ENCODE results near the gene RASAL2. TPM values are rescaled to one million over a fixed set of nuclear protein-coding genes. Genes with fewer than 3 reads are reported as not detected.

RASAL2 gene
- total RNA-seq, 1 experiment from 2014 or later: 31.6 TPM

DNA sequence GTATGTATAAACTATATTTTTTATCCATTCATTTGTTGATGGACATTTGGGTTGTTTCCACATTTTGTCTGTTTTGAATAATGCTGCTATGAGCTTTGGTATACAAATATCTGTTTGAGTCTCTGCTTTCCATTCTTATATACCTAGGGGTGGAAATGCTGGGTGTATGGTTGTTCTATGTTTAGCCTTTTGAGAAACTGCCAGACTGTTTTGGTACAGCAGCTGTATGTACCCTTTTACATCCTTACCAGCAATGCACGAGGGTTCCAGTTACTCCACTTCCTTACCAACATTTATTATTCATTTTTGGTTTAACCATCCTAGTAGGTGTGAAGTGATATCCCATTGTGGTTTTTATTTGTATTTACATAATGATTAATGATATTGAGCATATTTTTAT lies 13.9 kb downstream of the RASAL2 start:
- no peaks in the 10 kb centered on the region for H3K36me3 ChIP-seq (ENCODE audit: control insufficient read depth, insufficient read depth, low read length)
- intact Hi-C loops (cut with micrococcal nuclease; ENCODE audit: unreplicated experiment) (no loop called here), in situ Hi-C loops (cut with HindIII; ENCODE audit: low pct_unique_long_range_greater_than_20kb, low sequenced_read_pairs) (no loop called here)
- TF ChIP-seq SIN3A (IDR thresholded peaks at IDR 0.05; ENCODE audit: borderline replicate concordance, insufficient read depth, low read depth, low read length): no peak
- TF ChIP-seq POLR2AphosphoS5 (IDR thresholded peaks at IDR 0.05; ENCODE audit: low read depth, low read length): no peak
- TF ChIP-seq, protein P1, sequence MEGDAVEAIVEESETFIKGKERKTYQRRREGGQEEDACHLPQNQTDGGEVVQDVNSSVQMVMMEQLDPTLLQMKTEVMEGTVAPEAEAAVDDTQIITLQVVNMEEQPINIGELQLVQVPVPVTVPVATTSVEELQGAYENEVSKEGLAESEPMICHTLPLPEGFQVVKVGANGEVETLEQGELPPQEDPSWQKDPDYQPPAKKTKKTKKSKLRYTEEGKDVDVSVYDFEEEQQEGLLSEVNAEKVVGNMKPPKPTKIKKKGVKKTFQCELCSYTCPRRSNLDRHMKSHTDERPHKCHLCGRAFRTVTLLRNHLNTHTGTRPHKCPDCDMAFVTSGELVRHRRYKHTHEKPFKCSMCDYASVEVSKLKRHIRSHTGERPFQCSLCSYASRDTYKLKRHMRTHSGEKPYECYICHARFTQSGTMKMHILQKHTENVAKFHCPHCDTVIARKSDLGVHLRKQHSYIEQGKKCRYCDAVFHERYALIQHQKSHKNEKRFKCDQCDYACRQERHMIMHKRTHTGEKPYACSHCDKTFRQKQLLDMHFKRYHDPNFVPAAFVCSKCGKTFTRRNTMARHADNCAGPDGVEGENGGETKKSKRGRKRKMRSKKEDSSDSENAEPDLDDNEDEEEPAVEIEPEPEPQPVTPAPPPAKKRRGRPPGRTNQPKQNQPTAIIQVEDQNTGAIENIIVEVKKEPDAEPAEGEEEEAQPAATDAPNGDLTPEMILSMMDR (IDR thresholded peaks at IDR 0.05): no peak
- TF ChIP-seq, protein P2, sequence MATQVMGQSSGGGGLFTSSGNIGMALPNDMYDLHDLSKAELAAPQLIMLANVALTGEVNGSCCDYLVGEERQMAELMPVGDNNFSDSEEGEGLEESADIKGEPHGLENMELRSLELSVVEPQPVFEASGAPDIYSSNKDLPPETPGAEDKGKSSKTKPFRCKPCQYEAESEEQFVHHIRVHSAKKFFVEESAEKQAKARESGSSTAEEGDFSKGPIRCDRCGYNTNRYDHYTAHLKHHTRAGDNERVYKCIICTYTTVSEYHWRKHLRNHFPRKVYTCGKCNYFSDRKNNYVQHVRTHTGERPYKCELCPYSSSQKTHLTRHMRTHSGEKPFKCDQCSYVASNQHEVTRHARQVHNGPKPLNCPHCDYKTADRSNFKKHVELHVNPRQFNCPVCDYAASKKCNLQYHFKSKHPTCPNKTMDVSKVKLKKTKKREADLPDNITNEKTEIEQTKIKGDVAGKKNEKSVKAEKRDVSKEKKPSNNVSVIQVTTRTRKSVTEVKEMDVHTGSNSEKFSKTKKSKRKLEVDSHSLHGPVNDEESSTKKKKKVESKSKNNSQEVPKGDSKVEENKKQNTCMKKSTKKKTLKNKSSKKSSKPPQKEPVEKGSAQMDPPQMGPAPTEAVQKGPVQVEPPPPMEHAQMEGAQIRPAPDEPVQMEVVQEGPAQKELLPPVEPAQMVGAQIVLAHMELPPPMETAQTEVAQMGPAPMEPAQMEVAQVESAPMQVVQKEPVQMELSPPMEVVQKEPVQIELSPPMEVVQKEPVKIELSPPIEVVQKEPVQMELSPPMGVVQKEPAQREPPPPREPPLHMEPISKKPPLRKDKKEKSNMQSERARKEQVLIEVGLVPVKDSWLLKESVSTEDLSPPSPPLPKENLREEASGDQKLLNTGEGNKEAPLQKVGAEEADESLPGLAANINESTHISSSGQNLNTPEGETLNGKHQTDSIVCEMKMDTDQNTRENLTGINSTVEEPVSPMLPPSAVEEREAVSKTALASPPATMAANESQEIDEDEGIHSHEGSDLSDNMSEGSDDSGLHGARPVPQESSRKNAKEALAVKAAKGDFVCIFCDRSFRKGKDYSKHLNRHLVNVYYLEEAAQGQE (IDR thresholded peaks at IDR 0.05; ENCODE audit: insufficient read depth in 1 of 2, low read depth in 2 of 2, low read length in 1 of 2): no peak
- TF ChIP-seq TCF7L2 (IDR thresholded peaks at IDR 0.05; ENCODE audit: low read depth, low read length): no peak
- POLR2A ChIA-PET: no interaction called here
- no TSS peak for BruUV-seq (replicated peaks)
- CTCF ChIA-PET: no interaction called here
- no peak overlapping the region for H3K27ac ChIP-seq (ENCODE audit: low read length)
- DNase-seq (ENCODE audit: low read depth, low spot score) (no peak), ATAC-seq (no peak)
- no peak overlapping the region for H3K4me3 ChIP-seq (ENCODE audit: low read depth in 2 of 2, low read length in 2 of 2)
- peaks cover under 1% of the 10 kb centered on the region; the same call in 1 of the 2 replicates for H3K4me1 ChIP-seq (ENCODE audit: control insufficient read depth, insufficient read depth, low read length)
- H3K27me3 ChIP-seq (ENCODE audit: control insufficient read depth, insufficient read depth, low read length): no peaks in the 10 kb centered on the region
- no peaks in the 10 kb centered on the region for H3K9me3 ChIP-seq (ENCODE audit: control insufficient read depth, insufficient read depth, low read depth, low read length)

DNA sequence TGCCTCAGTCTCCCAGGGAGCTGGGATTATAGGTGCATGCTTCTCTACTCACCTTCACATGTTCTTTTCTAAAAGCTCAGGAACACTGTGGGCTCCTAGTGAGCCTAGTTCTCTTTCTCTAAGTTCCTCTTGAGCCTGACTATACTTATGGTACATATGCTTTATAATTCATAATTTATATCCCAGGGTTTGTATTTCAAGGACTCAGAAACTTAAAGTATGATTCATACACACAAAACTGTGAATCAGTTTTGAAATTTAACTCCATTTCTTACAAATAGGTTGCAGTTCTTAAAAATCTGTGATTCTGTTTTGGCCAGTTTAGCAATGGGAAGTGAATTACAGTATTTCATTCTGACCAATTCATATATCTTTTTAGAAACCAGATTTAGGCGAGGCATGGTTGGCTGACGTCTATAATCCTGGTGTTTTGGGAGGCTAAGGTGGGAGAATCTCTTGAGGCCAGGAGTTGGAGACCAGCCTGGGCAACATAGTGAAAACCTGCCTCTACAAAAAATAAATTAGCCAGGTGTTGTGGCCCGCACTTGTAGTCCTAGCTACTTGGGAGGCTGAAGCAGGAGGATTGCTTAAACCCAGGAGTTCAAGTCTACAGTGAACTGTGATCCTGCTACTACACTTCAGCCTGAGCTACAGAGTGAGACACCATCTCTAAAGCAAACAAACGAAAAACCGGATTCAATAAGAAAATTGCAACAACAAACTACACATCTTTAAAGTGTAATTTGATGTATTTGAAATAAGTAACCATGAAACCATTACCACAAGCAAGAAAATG lies 15.6 kb downstream of the RASAL2 start:
- no peak for TF ChIP-seq SIN3A (IDR thresholded peaks at IDR 0.05; ENCODE audit: borderline replicate concordance, insufficient read depth, low read depth, low read length)
- TF ChIP-seq, protein P1 (IDR thresholded peaks at IDR 0.05): no peak
- TF ChIP-seq TCF7L2 (IDR thresholded peaks at IDR 0.05; ENCODE audit: low read depth, low read length): no peak
- TF ChIP-seq, protein P2 (IDR thresholded peaks at IDR 0.05; ENCODE audit: insufficient read depth in 1 of 2, low read depth in 2 of 2, low read length in 1 of 2): no peak
- no peak for TF ChIP-seq POLR2AphosphoS5 (IDR thresholded peaks at IDR 0.05; ENCODE audit: low read depth, low read length)
- in situ Hi-C loops (cut with HindIII; ENCODE audit: low pct_unique_long_range_greater_than_20kb, low sequenced_read_pairs): no loop called here
- H3K9me3 ChIP-seq (ENCODE audit: control insufficient read depth, insufficient read depth, low read depth, low read length): no peaks in the 10 kb centered on the region
- H3K27me3 ChIP-seq (ENCODE audit: control insufficient read depth, insufficient read depth, low read length): no peaks in the 10 kb centered on the region
- no peaks in the 10 kb centered on the region for H3K36me3 ChIP-seq (ENCODE audit: control insufficient read depth, insufficient read depth, low read length)
- POLR2A ChIA-PET: interaction anchor here (0.5 kb wide), 1 partner anchor 59 kb away, joined by 7 read pairs; no protein-coding TSS in a partner anchor
- CTCF ChIA-PET: no interaction called here
- H3K4me1 ChIP-seq (ENCODE audit: control insufficient read depth, insufficient read depth, low read length): no peaks in the 10 kb centered on the region
- DNase-seq (ENCODE audit: low read depth, low spot score) (no peak), ATAC-seq (no peak)
- H3K27ac ChIP-seq (ENCODE audit: low read length): no peak overlapping the region
- no peak overlapping the region for H3K4me3 ChIP-seq (ENCODE audit: low read depth in 2 of 2, low read length in 2 of 2)
- intact Hi-C loops (cut with micrococcal nuclease; ENCODE audit: unreplicated experiment): no loop called here
- BruUV-seq (replicated peaks): no TSS peak
